HG02610 (cell line): ENCODE data around the gene FARSA.
"Not testable (repeated sequence)": the region's sequence is repeated elsewhere in the genome, so short reads cannot be mapped to it uniquely, and the experiment has no call there.

Experiments used
- ATAC-seq: cut with Tn5 transposase; IDR thresholded peaks from one replicate; pipeline ENCODE4 v1.9.1; 2021; ENCODE audit warnings: mild to moderate bottlenecking, moderate library complexity; ENCODE audit not compliant: unreplicated experiment

The FARSA gene

GRCh38 chr19:12937927-12938778 lies 4.6 kb upstream of the FARSA start, which contains the start of gene CALR:
Gene CALR (plus strand): TSS chr19:12938609. CDS start chr19:12938680, 71 bp downstream.
- ATAC-seq, result peak; percentile 81

- no peak for ATAC-seq
Observed at GRCh38 chr19:12937093-12937926, 3.8 kb upstream of the FARSA start.

GRCh38 chr19:12936582-12936981 lies 3.1 kb upstream of the FARSA start:
- no peak for ATAC-seq

DNA sequence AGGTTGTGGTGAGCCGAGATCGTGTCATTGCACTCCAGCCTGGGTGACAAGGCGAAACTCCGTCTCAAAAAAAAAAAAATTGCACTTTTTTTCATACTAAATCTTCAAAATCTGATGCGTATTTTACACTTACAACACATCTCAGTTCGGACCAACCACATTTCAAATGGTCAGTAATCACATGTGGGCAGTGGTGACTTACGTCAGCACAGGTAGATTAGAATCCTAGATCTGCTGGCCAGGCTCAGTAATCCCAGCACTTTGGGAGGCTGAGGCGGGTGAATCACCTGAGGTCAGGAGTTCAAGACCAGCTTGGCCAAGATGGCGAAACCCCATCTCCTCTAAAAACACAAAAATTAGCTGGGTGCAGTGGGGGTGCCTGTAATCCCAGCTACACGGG lies 1.6 kb upstream of the FARSA start:
- ATAC-seq, result no peak

- ATAC-seq, result no peak
Observed at GRCh38 chr19:12932392-12933286, 872 bp downstream of the FARSA start.

DNA sequence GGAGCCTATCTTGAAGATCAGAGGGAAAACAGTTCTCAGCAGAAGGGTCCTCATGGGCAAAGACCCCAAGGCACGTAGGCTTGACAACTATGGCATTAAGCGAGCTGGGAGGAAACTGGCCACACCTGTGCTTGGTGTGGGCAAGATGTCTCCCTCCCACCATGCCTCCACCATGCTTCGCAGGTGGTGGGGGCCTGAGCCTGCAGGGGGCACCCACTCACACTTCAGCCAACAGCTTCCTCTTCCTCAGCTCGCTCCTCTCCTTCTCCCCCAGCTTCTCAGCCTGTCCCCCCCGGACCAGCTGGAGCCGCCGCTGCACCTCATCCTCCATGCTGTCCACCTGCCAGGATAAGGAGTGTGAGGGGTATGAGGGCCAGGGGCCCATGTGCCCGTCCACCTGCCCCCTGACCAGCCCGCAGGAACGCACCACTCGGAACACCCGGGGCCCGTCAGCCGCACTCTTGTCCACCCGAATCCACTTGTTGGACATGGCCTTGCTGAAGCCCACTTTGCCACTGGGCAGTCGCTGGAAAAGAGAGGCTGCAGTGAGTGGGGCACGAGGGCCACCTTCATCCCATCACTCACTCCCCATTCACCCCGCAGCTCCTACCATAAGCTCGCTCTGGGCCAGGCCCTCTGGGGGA lies 3.4 kb downstream of the FARSA start:
- no peak for ATAC-seq

GRCh38 chr19:12924621-12925310 lies 8.7 kb downstream of the FARSA start:
- ATAC-seq, result no peak

DNA sequence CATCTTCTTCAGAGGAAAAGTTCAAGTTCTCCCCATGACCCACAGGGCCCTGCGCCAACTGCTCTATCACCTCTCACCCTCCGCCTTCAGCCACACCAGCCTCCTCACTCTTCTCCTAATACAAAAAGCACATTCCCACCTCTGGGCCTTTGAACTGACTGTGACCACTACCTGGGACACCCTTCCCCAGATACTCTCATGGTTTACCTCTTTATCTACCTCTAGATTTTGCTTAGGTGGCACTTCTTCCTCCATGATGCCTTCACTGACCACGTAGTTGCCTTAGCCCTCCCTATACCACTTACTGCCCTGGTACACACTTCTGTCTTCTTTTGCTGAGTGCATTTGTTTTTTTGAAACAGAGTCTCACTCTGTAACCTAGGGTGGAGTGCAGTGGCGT lies 10.6 kb downstream of the FARSA start:
- ATAC-seq, result no peak

DNA sequence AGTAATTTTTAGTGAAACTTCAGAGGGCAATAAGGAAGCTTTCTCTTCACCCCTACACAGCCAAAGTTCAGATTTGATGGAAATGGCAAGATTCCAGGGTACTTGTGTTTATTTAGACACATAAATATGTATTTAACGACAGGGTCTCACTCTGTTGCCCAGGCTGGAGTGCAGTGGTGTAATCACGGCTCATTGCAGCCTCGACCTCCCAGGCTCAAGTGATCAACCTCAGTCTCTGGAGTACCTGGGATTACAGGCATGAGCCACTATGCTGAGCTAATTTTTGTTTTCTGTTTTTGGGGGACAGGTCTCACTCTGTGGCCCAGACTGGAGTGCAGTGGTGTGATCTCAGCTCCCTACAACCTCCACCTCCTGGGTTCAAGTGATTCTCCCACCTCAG lies 12.5 kb downstream of the FARSA start:
- no peak for ATAC-seq

DNA sequence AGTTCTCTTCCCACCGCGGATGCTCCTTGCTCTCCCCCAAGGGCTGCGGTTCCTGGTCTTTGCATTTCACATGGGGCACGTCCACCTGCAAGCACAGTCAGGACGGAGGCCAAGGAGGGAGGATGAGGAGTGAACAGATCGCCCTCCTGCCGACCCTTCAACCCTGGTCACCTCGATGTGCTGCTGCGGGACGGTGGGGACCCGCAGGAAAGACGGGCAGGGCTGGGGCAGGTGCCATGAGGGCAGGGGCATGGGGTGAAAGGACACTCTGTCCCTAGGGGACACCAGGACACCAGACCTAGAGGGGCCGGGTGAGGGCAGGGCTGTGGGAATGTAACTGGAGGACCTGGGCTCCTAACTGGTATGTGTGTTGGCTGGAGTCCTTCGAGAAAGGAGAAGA lies 15.3 kb downstream of the FARSA start:
- no peak for ATAC-seq

DNA sequence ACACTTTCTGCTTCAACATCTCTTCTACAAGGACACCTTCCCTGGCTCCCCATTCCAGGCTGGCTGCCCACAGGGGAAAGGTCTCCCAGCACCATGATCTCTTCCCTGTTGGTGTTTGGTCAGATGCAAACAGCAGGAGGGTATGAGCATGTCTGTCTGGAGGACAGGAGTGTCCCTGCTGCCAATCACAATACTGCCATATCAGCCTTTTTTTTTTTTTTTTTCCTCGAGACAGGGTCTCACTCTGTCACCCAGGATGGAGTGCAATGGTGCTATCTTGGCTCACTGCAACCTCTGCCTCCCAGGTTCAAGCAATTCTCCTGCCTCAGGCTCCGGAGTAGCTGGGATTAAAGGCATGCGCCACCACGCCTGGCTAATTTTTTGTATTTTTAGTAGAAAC lies 17.7 kb downstream of the FARSA start:
- ATAC-seq, result not testable (repeated sequence)

GRCh38 chr19:12913851-12914690 lies 19.4 kb downstream of the FARSA start:
- no peak for ATAC-seq

- ATAC-seq, result no peak
Observed at GRCh38 chr19:12913011-12913561, 20.4 kb downstream of the FARSA start.

- ATAC-seq, result no peak
Observed at GRCh38 chr19:12912571-12912970, 20.9 kb downstream of the FARSA start.

DNA sequence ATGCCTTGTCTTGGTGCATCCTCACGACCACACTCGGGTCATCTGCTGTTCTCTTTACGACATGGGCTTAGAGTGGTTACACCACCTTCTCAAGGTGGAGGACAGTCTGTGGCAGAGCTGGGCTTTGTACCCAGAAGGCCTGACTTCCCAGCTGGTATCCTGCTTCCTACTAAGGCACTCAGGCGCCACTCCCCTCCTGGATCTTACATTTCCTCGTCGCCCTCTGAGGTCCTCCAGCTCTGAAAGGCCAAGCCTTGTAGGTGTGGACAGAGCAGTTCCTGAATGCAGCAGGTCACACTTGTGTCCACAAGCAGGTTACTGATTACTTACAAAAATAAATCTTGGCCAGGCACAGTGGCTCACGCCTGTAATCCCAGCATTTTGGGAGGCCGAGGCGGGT lies 26.3 kb downstream of the FARSA start:
- no peak for ATAC-seq

DNA sequence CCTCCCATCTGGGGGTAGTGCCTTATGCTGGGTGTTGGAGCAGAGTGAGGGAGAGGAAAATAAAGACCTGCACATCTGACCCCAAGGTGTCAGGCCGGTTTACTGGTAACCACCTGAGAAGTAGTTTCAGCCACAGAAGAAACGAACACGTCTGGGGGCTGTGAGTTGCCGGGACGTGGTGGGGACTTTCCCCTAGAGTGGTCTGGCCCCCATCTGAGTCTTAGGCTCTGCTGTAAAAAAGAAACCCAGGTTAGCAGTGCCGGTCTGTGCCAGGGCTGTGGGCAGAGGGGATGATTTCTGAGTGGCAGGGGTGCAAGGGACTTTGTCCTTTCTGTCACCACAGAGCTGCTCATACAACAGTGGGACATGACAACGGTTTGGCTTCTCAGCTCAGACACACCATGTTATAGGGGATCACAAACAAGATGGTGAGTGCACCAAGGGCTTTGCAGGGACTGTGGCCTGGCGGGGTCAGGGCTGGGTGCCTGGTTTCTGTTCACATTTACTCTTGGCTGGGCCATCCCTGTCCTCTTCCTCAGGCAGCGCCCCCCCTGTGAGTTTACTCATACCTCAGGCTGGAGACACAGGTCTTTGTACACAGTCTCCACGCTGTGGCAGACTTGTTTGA lies 33.5 kb downstream of the FARSA start:
- ATAC-seq, result peak; percentile 66

- no peak for ATAC-seq
Observed at GRCh38 chr19:12896460-12896859, 37.1 kb downstream of the FARSA start.

- ATAC-seq, result no peak
Observed at GRCh38 chr19:12893582-12893981, 39.9 kb downstream of the FARSA start.
